ENCODE data around the gene MXRA7.
"Not testable (repeated sequence)": the region's sequence is repeated elsewhere in the genome, so short reads cannot be mapped to it uniquely, and the experiment has no call there.

MXRA7 gene

GRCh38 chr17:76735006-76735405, 24.2 kb upstream of the MXRA7 start:
- DNase-seq, result no peak

GRCh38 chr17:76734080-76734840, 23.5 kb upstream of the MXRA7 start:
- no peak for DNase-seq

- no peak for DNase-seq
Observed at GRCh38 chr17:76733618-76733957, 22.8 kb upstream of the MXRA7 start.

- no peak for DNase-seq
Observed at GRCh38 chr17:76732734-76733617, 22.2 kb upstream of the MXRA7 start.

DNA sequence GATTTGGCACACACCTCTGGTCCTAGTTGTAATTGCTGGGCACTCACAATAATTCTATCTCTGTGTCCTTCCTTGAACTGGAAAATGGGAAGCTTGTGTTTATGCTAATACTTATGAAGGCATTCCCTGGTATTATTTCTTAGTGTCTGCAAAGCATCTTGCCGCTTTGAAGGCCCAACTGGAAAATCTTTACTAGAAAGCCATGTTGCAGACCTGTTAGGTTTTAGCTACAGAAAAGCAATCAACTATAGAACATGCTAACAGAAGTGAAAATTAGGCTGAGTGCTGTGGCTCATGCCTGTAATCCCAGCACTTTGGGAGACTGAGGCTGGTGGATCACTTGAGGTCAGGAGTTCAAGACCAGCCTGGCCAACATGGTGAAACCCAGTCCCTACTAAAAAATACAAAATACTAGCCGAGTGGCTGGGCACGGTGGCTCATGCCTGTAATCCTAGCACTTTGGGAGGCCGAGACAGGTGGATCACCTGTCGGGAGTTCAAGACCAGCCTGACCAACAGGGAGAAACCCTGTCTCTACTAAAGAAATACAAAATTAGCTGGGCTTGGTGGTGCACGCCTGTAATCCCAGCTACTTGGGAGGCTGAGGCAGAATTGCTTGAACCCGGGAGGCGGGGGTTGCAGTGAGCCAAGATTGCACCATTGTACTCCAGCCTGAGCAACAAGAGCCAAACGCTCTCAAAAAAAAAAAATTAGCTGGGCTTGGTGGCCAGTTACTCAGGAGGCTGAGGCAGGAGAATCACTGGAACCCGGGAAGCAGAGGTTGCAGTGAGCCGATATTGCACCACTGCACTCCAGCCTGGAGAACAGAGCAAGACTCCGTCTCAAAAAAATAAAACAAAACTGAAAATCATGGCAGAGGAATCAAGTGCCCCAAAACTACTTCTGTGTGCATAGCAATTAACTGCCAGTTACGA, 21.3 kb upstream of the MXRA7 start:
- not testable (repeated sequence) for DNase-seq

- DNase-seq, result no peak
Observed at GRCh38 chr17:76727745-76728456, 17.1 kb upstream of the MXRA7 start.

- no peak for DNase-seq
Observed at GRCh38 chr17:76726776-76727718, 16.3 kb upstream of the MXRA7 start, which contains the start of gene METTL23. Gene METTL23, plus strand, starts transcription at chr17:76726839. Its CDS starts 2,872 bp downstream, at chr17:76729711.

GRCh38 chr17:76726231-76726775, 15.5 kb upstream of the MXRA7 start, which contains the start of gene JMJD6:
Gene JMJD6, minus strand, starts transcription at chr17:76726606. Its CDS starts 131 bp downstream, at chr17:76726475.
- peak; percentile 96 for DNase-seq

GRCh38 chr17:76725580-76726230, 14.9 kb upstream of the MXRA7 start:
- DNase-seq, result peak; percentile 41

GRCh38 chr17:76723812-76724211, 13.0 kb upstream of the MXRA7 start:
- DNase-seq, result no peak

- not testable (repeated sequence) for DNase-seq
Observed at GRCh38 chr17:76722977-76723376, 12.2 kb upstream of the MXRA7 start.

GRCh38 chr17:76722279-76722678, 11.5 kb upstream of the MXRA7 start:
- DNase-seq, result no peak

- DNase-seq, result no peak
Observed at GRCh38 chr17:76721463-76721862, 10.7 kb upstream of the MXRA7 start.

DNA sequence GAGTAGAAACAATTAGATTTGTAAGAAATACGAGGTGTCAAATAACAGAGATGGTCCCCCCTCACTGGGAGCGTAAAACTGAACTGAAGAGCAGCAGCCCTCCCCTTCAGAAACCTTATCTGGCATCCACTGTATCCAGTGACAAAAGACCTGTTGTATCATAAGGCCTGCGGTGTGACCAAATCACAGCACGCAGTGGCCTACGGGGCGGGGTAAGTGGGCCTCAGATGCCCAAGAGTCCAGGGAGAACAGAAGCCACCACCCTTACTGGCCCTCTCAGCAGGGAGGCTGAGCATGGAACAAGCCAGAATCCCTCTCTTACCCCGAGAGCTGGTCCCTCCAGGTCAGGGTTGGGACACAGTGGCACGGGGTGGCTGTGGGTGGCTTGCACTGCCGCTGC, 10.2 kb upstream of the MXRA7 start:
- no peak for DNase-seq

DNA sequence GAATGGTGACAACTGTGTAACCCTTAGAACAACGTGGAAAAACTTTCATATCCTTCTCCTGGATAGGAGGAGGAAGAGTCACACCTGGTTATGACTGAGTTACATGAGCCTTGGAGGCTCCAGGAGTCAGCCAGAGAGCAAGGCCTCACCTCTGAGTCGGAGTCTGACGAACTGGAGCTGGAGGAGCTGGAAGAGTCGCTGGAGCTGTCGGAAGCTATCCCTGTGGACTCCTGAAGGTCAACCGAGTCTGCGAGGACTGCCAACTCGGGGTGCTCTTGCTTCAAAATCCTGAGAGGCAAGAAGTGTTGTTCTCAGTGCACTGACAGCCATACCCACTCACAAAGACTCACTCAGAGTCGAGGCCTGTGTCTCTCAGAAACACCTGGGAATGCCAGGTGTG, 9.4 kb upstream of the MXRA7 start:
- DNase-seq, result no peak

DNA sequence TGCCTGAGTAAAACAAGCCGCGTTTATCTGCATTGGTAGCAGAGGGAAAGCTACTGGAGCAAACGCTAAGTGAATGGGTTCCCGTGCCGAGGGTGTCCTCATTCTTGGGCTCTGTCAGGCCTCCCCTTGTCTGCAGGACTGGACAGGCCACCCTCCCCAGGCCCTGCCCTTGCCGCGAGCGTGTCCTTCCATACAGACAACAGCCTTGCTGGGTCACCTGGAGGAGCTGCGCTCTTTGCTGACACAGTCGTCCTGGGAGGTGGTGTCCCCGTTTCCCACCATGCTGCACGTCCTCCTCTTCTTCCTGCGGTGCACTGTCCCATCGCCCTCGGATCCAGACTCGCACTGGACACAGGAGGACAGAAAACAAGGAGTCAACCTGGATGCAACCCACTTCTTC, 7.8 kb upstream of the MXRA7 start:
- DNase-seq, result no peak

DNA sequence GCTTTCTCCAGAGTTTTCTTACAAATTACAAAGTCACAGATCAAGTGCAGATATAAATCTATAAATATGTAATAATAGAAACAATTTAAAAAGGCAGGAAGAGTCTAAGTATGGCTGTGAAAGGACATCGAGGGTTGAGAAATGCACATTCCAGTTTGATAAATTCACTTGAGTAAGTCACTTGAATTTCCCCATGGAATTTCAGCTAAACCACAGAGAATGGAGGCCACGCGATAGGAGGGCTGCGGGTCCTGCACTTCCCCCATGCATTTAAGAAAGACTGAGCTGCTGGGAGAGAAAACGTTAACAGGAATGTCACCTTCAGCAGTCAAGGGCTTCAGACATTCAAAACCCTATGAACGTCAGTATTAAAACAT, 6.1 kb upstream of the MXRA7 start:
- DNase-seq, result no peak

GRCh38 chr17:76716146-76716838, 5.5 kb upstream of the MXRA7 start:
- no peak for DNase-seq

DNA sequence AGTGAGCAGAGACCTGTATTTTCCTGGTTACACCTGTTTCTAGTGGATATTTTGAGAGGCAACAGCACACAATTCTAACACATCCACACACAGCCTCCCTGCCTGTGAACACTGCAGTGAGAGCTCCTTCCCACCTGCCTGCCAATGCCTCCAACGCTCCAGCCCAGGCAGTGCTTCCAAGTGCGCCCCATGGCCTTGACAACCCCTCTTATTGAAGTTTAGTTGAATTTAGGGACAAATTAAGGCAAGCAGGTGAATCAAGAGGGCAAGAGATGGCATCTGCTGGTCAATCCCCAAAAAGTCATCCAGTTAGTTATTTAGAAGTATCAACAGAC, 4.7 kb upstream of the MXRA7 start:
- no peak for DNase-seq
